ENCODE measurements around the gene FER.

FER gene

DNA sequence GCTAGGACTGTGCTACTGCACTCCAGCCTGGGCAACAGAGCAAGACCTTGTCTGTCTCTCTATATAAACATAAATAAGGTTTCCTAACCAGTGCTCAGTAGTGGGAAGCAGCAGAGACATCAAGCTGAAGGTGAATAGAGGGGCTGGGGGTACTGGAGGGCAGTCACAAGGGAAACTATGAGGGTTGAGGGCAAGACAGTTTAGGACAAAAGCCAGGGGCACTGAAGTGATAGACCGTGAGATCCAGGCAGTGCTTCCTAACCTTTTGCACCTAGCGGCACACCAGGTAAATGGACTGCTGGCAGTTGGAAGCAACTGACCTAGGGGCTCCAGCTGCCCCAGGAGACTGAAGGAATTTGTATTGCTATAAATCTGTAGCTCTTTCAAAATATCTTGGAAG is 483.6 kb downstream of the FER start:
- Mint-ChIP-seq H3K36me3 (ENCODE audit: low read depth) (peaks cover 5% of the 10 kb centered on the region), H3K27ac (no peak overlapping the region), H3K27me3 (ENCODE audit: low read depth, poor library complexity) (peaks cover under 1% of the 10 kb centered on the region), H3K4me1 (no peaks in the 10 kb centered on the region), H3K4me3 (no peak overlapping the region), H3K9me3 (peaks cover 11% of the 10 kb centered on the region)
- DNase-seq = no peak
- TF ChIP-seq, protein P1, sequence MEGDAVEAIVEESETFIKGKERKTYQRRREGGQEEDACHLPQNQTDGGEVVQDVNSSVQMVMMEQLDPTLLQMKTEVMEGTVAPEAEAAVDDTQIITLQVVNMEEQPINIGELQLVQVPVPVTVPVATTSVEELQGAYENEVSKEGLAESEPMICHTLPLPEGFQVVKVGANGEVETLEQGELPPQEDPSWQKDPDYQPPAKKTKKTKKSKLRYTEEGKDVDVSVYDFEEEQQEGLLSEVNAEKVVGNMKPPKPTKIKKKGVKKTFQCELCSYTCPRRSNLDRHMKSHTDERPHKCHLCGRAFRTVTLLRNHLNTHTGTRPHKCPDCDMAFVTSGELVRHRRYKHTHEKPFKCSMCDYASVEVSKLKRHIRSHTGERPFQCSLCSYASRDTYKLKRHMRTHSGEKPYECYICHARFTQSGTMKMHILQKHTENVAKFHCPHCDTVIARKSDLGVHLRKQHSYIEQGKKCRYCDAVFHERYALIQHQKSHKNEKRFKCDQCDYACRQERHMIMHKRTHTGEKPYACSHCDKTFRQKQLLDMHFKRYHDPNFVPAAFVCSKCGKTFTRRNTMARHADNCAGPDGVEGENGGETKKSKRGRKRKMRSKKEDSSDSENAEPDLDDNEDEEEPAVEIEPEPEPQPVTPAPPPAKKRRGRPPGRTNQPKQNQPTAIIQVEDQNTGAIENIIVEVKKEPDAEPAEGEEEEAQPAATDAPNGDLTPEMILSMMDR (IDR thresholded peaks at IDR 0.05) = no peak

DNA sequence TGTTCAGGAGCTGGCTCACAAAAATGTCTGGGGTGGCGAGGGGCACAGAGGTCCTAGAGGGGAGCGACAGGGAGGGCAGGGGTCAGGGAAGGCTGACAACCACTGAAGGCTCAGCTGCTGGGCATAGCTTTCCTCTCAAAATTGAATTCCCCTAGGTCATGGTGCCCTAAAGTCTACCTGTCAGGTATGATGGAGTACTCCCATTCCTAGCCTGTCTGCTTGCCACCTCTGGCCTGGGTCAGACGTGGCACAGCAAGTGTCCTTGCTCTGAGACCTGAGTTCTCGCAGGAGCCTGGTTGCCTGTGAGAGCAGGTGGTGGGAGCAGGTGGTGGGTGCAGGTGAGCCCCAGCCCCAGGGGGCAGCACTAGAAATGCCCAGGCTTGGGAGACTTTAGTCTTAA is 486.7 kb downstream of the FER start:
- DNase-seq = no peak
- H3K9me3 Mint-ChIP-seq = peaks cover 16% of the 10 kb centered on the region
- H3K4me1 Mint-ChIP-seq = no peaks in the 10 kb centered on the region
- H3K27me3 Mint-ChIP-seq (ENCODE audit: low read depth, poor library complexity) = peaks cover 7% of the 10 kb centered on the region
- peaks cover 5% of the 10 kb centered on the region for H3K36me3 Mint-ChIP-seq (ENCODE audit: low read depth)
- no peak overlapping the region for H3K4me3 Mint-ChIP-seq
- H3K27ac Mint-ChIP-seq = no peak overlapping the region
- TF ChIP-seq, protein P1 (IDR thresholded peaks at IDR 0.05) = no peak

DNA sequence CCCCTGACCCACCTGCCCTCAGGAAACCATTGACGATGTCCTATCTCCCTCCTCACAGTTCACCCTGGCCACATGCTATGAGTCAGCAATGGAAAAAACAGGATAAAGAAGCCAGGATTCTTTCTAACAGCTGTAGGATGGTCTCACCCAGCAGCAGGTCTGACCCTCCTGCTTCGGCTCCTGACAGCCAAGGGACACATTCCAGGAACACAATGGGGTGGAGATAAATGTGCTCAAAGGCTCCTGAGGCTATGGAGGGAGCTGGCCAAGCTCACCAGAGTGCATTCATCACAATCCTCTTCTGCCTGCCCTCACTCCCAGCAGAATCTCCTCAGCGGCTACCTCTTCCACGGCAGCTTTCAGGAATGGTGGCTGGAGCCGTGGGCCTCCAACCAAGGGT is 491.8 kb downstream of the FER start:
- peaks cover 13% of the 10 kb centered on the region for H3K27me3 Mint-ChIP-seq (ENCODE audit: low read depth, poor library complexity)
- H3K4me3 Mint-ChIP-seq = no peak overlapping the region
- H3K9me3 Mint-ChIP-seq = peaks cover 16% of the 10 kb centered on the region
- DNase-seq = no peak
- TF ChIP-seq, protein P1 (IDR thresholded peaks at IDR 0.05) = no peak
- H3K4me1 Mint-ChIP-seq = no peaks in the 10 kb centered on the region
- H3K36me3 Mint-ChIP-seq (ENCODE audit: low read depth) = peaks cover 5% of the 10 kb centered on the region
- no peak overlapping the region for H3K27ac Mint-ChIP-seq

DNA sequence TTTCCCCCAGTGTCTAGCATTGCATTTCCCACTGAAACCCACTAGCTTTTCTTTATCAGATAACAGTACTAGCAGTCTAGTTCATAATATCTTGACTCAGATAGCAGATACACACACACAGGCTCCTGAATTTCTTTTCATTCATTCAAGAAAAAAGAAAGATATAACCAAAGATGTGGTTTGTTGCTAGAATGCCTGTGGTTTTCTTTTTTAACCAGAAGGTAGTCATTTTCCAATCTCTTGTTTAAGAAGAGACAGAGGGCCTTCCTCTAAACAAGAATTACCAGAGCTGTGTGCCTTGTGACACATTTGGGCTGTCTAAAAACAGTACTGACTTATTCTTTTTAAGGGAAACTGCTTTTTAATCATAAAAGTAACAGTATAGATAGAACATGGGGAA is 494.8 kb downstream of the FER start:
- Mint-ChIP-seq H3K27ac (no peak overlapping the region), H3K36me3 (ENCODE audit: low read depth) (peaks cover 4% of the 10 kb centered on the region), H3K4me3 (no peak overlapping the region), H3K9me3 (peaks cover 22% of the 10 kb centered on the region), H3K27me3 (ENCODE audit: low read depth, poor library complexity) (peaks cover 14% of the 10 kb centered on the region), H3K4me1 (no peaks in the 10 kb centered on the region)
- no peak for DNase-seq
- TF ChIP-seq, protein P1 (IDR thresholded peaks at IDR 0.05) = no peak

DNA sequence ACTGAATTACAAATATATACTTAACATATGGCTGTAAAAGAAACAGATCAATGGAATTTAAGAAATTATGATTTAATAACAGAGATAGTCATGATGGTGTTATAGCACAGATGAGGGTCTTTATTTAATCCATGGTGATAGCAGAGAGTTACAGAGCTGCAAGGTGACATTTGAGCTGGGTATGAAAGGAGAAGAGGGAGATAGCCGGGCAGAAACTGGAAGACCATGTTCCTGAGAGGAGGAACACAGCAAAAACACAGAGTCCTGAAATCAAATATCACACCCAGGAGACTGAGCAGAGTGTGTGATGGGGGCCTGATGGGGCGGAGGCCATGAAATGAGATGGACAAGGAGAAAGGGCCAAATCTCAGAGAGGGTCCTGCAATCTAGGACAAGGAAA is 498.7 kb downstream of the FER start:
- no peak overlapping the region for H3K27ac Mint-ChIP-seq
- H3K36me3 Mint-ChIP-seq (ENCODE audit: low read depth) = peaks cover 4% of the 10 kb centered on the region
- TF ChIP-seq, protein P1 (IDR thresholded peaks at IDR 0.05) = no peak

More for the DNA sequence above, 498.7 kb downstream of the FER start:
- peaks cover 21% of the 10 kb centered on the region for H3K9me3 Mint-ChIP-seq
- DNase-seq = no peak
- H3K4me3 Mint-ChIP-seq = no peak overlapping the region
- no peaks in the 10 kb centered on the region for H3K4me1 Mint-ChIP-seq
- H3K27me3 Mint-ChIP-seq (ENCODE audit: low read depth, poor library complexity) = peaks cover 8% of the 10 kb centered on the region

All from nephron progenitor cell (in vitro differentiated cells).